HEK293T (cell line): ENCODE measurements around the gene P2RX2.

Experiments used
- CTCF ChIA-PET: fragments of 350-600 bp; formaldehyde crosslinking; extraction: SDS; loops from one replicate; lab custom pipeline; 2021; ENCODE audit warnings: antibody characterized with exemption, inconsistent platforms; lab: Yijun Ruan, JAX
- POLR2A ChIA-PET: fragments of 350-600 bp; formaldehyde crosslinking; extraction: SDS; loops from one replicate; lab custom pipeline; 2020; ENCODE audit warnings: antibody characterized with exemption, inconsistent platforms; lab: Yijun Ruan, JAX
- DNase-seq: peaks from one replicate; pipeline ENCODE4 v3.0.0; 2012; ENCODE audit warnings: mixed read lengths; ENCODE audit errors: extremely low spot score
- ARNT ChIP-seq: fragments of 450-650 bp; IDR thresholded peaks from 2 replicates; pipeline ENCODE4 v1.6.1; 2017; ENCODE audit warnings: mild to moderate bottlenecking
- BHLHE40 ChIP-seq: fragments of 450-650 bp; IDR thresholded peaks from 2 replicates; pipeline ENCODE4 v1.6.1; 2016; ENCODE audit warnings: mild to moderate bottlenecking, moderate library complexity, borderline replicate concordance
- CTBP1 ChIP-seq: fragments of 450-650 bp; IDR thresholded peaks from 2 replicates; pipeline ENCODE4 v1.6.1; 2016; ENCODE audit warnings: borderline replicate concordance
- ELF4 ChIP-seq: fragments of 450-650 bp; IDR thresholded peaks from 2 replicates; pipeline ENCODE4 v1.6.1; 2017; ENCODE audit warnings: antibody characterized with exemption
- FOXA1 ChIP-seq: fragments of 450-650 bp; IDR thresholded peaks from 2 replicates; pipeline ENCODE4 v1.6.1; 2016; ENCODE audit warnings: mild to moderate bottlenecking
- FOXK2 ChIP-seq: fragments of 450-650 bp; IDR thresholded peaks from 2 replicates; pipeline ENCODE4 v1.6.1; 2016; ENCODE audit warnings: mild to moderate bottlenecking
- FOXM1 ChIP-seq: fragments of 450-650 bp; IDR thresholded peaks from 2 replicates; pipeline ENCODE4 v1.6.1; 2017; ENCODE audit warnings: mild to moderate bottlenecking, borderline replicate concordance
- HDGF ChIP-seq: fragments of 450-650 bp; IDR thresholded peaks from 2 replicates; pipeline ENCODE4 v1.6.1; 2017; ENCODE audit warnings: antibody characterized with exemption, borderline replicate concordance
- L3MBTL2 ChIP-seq: fragments of 450-650 bp; conservative IDR thresholded peaks from 2 replicates; pipeline ENCODE4 v1.6.1; 2016; ENCODE audit warnings: mild to moderate bottlenecking
- LEF1 ChIP-seq: fragments of 450-650 bp; IDR thresholded peaks from 2 replicates; pipeline ENCODE4 v1.6.1; 2017; ENCODE audit warnings: mild to moderate bottlenecking, borderline replicate concordance
- NFRKB ChIP-seq: fragments of 450-650 bp; IDR thresholded peaks from 2 replicates; pipeline ENCODE4 v1.6.1; 2016; ENCODE audit warnings: mild to moderate bottlenecking, moderate library complexity
- PKNOX1 ChIP-seq: fragments of 450-650 bp; IDR thresholded peaks from 2 replicates; pipeline ENCODE4 v1.6.1; 2016
- SP1 ChIP-seq: fragments of 450-650 bp; IDR thresholded peaks from 2 replicates; pipeline ENCODE4 v1.6.1; 2017
- SUZ12 ChIP-seq: fragments of 450-650 bp; IDR thresholded peaks from 2 replicates; pipeline ENCODE4 v1.6.1; 2016; ENCODE audit warnings: mild to moderate bottlenecking
- TARDBP ChIP-seq: fragments of 450-650 bp; IDR thresholded peaks from 2 replicates; pipeline ENCODE4 v1.6.1; 2016
- ZNF384 ChIP-seq: fragments of 450-650 bp; IDR thresholded peaks from 2 replicates; pipeline ENCODE4 v1.6.1; 2016

Gene P2RX2

GRCh38 chr12:132591107-132591935 is 27.3 kb upstream of the P2RX2 start:
- TF ChIP-seq CTBP1 = no peak
- TF ChIP-seq ARNT = no peak
- TF ChIP-seq FOXA1 = no peak
- no peak for TF ChIP-seq ELF4
- no peak for TF ChIP-seq NFRKB
- no peak for TF ChIP-seq SUZ12
- TF ChIP-seq BHLHE40 = no peak
- TF ChIP-seq FOXK2 = no peak
- no peak for TF ChIP-seq L3MBTL2
- no peak for TF ChIP-seq FOXM1
- no peak for TF ChIP-seq LEF1
- no peak for TF ChIP-seq PKNOX1
- TF ChIP-seq HDGF = no peak
- CTCF ChIA-PET = no interaction called here
- POLR2A ChIA-PET = no interaction called here
- DNase-seq = no peak

DNA sequence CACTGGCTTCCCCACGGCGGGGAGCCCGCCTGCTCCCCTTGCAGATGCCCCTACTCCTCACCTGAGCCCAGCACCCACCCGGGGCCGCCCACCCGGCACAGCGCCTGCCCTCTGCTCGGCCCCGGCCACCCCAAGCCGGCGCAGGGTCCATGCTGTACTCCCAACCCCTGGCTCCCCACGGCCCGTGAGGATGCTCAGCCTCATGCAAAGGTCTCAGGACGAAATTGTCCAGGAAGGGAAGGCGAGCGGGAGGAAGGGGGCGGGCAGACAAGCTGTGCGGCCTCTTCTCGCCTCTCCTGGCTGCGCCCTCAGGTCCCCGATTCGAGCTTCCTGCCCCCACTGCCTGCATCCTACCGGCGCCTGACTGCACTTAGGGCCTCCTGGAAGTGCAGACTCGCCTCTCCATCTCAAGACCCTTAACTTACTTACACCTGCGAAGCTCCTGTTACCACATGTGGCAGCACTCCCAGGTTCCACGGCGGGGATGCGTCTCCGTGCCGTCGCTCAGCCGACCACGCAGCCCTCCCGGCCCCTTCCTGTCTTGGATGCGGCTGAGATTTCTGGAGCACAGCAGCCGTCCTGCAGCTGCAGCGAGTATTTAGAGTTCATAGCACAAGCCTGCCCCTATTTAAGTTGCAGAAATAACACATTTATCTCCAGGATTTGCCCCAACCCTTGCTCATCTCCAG is 26.1 kb upstream of the P2RX2 start:
- DNase-seq = no peak
- POLR2A ChIA-PET = no interaction called here
- CTCF ChIA-PET = interaction anchor here (0.6 kb wide), 1 partner anchor 310 kb away, joined by 3 read pairs; no protein-coding TSS in a partner anchor
- TF ChIP-seq TARDBP (no peak), PKNOX1 (no peak), FOXM1 (no peak), LEF1 (no peak), ARNT (no peak), SUZ12 (no peak), CTBP1 (no peak), FOXK2 (no peak), HDGF (no peak), ELF4 (no peak), SP1 (no peak), ZNF384 (no peak), BHLHE40 (no peak), NFRKB (no peak), FOXA1 (no peak), L3MBTL2 (no peak)

- ChIA-PET POLR2A (no interaction called here), CTCF (interaction anchor here (0.6 kb wide), 1 partner anchor 309 kb away, joined by 3 read pairs; no protein-coding TSS in a partner anchor)
- DNase-seq = no peak
- TF ChIP-seq FOXM1 (no peak), ARNT (no peak), SUZ12 (no peak), ELF4 (no peak), TARDBP (no peak)
Measured at GRCh38 chr12:132593071-132593470, 25.5 kb upstream of the P2RX2 start.

DNA sequence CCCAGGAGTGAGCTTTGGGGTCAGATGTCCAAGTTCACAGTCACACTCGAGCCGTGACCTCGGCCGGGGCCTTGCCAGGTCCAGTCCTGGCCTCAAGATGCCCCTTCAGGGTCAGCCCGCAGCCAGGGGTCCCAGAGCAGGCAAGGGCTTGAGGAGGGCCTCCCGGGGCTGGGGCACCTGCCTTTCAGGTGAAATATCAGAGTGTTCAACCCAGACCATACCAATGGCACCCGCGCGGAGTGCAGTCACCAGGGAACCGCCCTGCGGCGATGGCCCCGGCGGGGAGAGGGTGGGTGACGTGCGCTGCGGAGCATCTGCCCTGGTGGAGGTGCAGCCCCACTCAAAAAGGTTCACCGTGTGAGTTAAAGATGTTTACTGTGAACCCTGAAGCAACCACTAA is 25.1 kb upstream of the P2RX2 start:
- no peak for TF ChIP-seq LEF1
- TF ChIP-seq ZNF384 = no peak
- no peak for TF ChIP-seq ELF4
- TF ChIP-seq NFRKB = no peak
- no peak for TF ChIP-seq ARNT
- no peak for TF ChIP-seq BHLHE40
- no peak for DNase-seq
- ChIA-PET CTCF (no interaction called here), POLR2A (no interaction called here)

DNA sequence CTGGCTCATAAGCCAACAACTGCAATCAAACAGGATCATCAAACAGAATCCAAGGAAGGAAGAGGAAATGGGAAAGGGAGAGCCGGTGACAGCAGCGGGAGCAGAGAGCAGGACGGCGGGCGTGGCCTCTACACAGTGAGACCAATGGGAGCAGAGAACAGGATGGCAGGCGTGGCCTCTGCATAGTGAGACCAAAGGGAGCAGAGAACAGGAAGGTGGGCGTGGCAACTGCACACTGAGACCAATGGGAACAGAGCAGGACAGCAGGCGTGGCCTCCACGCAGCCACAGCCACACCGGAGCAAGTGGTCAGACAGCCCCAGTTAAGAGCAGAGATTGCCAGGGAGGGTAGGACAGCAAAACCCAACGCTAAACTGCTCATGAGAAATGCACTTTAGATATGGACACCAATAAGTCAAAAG is 24.6 kb upstream of the P2RX2 start:
- ChIA-PET CTCF (no interaction called here), POLR2A (no interaction called here)
- DNase-seq = peak; percentile 93
- TF ChIP-seq ARNT (no peak), HDGF (peak; percentile 79; the same call in 1 of the 2 replicates)

DNA sequence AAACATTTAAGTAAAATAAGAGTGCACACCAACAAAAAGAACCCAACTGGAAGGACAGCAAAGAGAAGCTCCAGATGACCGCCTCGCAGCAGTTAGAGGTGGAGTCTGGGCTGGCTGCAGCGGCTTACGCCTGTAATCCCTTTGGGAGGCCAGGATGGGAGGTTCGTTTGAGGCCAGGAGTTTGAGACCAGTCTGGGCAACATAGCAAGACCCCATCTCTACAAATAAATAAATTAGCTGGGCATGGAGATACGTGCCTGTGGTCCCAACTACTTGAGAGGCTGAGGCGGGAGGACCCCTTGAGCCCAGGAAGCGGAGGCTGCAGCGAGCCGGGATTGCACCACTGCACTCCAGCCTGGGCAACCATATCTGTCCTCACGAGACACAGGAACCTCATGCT is 23.4 kb upstream of the P2RX2 start:
- ChIA-PET POLR2A (no interaction called here), CTCF (no interaction called here)
- TF ChIP-seq L3MBTL2 (no peak), CTBP1 (no peak), SUZ12 (no peak), PKNOX1 (no peak), ELF4 (no peak), TARDBP (no peak), FOXM1 (no peak), ZNF384 (no peak), SP1 (no peak), FOXK2 (no peak), ARNT (no peak), NFRKB (no peak), LEF1 (no peak), BHLHE40 (no peak)
- DNase-seq = no peak
